GM12873 (cell line): ENCODE data around the gene ZNF664.

Source experiments
- CTCF ChIP-seq: IDR thresholded peaks from 2 replicates; pipeline ENCODE4 v1.5.1; 2012; ENCODE audit warnings: low read depth, mild to moderate bottlenecking, moderate library complexity, low read length, control low read depth; ENCODE audit not compliant: insufficient read depth; ENCODE audit errors: missing control alignments

ZNF664 gene

GRCh38 chr12:123948796-123949769 lies 23.9 kb upstream of the ZNF664 start:
- TF ChIP-seq CTCF, result no peak

GRCh38 chr12:123949770-123950165 lies 23.2 kb upstream of the ZNF664 start:
- TF ChIP-seq CTCF, result no peak

GRCh38 chr12:123950476-123951349 lies 22.3 kb upstream of the ZNF664 start:
- no peak for TF ChIP-seq CTCF

- TF ChIP-seq CTCF, result no peak
These were observed 21.5 kb upstream of the ZNF664 start for GRCh38 chr12:123951467-123951866.

- TF ChIP-seq CTCF, result no peak
These were observed 21.0 kb upstream of the ZNF664 start for GRCh38 chr12:123952037-123952436.

- TF ChIP-seq CTCF, result no peak
These were observed 18.2 kb upstream of the ZNF664 start for GRCh38 chr12:123954647-123955350.
